HG03378 (cell line): ENCODE measurements around the gene RAB5B.
A peak's percentile ranks its signal among the peaks of the same experiment; 100 is the strongest.
"Not testable (repeated sequence)": the region's sequence is repeated elsewhere in the genome, so short reads cannot be mapped to it uniquely, and the experiment has no call there.

ENCODE experiments used
- ATAC-seq: cut with Tn5 transposase; IDR thresholded peaks from one replicate; pipeline ENCODE4 v1.9.1; 2021; ENCODE audit warnings: mild to moderate bottlenecking, moderate library complexity; ENCODE audit not compliant: unreplicated experiment

RAB5B gene

DNA sequence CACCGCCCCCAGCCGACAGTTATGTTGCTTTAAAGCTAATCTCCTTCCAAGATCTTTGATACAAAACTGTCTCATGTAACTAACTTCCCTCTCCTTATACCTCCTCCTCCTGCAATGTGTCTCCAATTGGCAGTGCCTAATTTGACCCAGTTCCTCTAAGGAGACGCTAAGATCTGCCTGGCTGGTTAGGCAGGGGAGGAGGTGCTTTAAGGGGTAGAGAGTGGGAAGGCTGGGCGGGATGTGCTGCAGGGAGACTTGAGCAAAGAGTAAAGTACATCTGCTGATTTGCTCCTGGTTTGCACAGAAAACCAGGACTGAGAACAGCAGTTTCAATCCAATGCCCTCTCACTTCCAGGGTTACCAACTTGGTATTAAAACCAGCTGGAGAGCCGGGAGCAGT is 39.6 kb downstream of the RAB5B start:
- ATAC-seq: no peak

DNA sequence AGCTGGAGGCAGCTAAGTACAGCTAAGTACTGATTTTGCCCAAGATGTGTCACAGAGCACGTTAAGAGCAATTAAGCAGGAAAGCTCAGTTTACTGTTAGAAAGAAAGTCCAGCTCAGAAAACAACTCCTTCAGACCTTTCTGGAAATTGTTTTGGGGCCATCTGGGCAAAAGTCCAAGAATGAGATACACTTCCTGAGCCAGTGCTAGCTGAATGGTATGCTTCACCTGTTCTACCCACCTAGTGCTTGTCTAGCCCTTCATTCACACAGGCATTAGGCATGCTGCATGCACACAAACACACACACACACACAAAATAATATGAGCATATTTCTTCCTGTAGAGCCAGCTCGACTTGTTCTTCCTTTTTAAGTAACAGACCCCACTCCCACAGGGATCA is 40.3 kb downstream of the RAB5B start:
- no peak for ATAC-seq

DNA sequence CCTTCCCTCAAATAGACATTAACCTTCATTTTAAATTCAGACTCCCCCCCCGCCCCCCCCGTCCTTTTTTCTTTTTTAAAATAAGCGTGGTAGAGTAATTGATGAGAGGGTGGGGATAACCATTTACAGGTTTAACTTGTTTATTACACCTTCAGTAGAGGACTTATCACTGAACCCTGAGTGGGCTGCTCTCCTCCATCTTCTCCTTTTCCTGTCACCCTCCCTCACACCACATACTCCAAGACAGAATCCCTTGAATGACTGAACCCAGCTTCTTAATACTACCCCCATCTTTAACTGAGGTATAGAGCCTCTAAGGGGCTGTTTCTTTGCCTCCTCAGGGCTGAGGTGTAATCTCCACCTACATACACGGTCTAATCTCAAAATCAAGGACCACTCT is 43.3 kb downstream of the RAB5B start:
- ATAC-seq: no peak

GRCh38 chr12:56018356-56018755 is 44.5 kb downstream of the RAB5B start:
- ATAC-seq: no peak

GRCh38 chr12:56020423-56021184 is 46.7 kb downstream of the RAB5B start, which contains the start of gene IKZF4:
Gene IKZF4 (plus strand): TSS chr12:56021043. CDS start chr12:56021494, 451 bp downstream.
- no peak for ATAC-seq

- no peak for ATAC-seq
Observed at GRCh38 chr12:56021889-56022497, 48.1 kb downstream of the RAB5B start.

DNA sequence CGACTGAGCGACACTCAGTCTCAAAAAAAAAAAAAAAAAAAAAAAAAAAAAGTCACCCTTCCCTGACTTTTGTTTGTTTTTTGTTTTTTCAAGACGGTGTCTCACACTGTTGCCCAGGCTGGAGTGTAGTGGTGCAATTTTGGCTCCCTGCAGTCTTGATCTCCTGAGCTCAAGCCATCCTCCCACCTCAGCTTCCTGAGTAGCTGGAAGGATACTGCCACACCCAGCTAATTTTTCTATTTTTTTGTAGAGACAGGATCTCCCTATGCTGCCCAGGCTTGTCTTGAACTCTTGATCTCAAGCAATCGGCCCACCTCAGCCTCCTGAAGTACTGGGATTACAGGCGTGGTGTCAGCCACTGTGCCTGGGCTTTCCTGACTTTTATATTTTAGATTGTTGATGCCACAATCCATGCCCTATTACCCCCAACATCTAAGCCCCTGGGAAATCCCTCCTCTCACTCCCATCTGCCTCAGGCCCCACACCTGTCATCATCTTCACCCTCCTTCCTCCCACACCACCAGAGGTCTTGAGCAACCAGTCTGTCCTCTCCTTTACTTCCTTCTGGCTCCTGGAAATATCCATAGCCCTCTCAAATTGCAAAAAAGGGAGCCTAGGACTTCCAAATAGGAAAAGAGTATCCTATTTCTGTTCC is 54.8 kb downstream of the RAB5B start:
- ATAC-seq: no peak

DNA sequence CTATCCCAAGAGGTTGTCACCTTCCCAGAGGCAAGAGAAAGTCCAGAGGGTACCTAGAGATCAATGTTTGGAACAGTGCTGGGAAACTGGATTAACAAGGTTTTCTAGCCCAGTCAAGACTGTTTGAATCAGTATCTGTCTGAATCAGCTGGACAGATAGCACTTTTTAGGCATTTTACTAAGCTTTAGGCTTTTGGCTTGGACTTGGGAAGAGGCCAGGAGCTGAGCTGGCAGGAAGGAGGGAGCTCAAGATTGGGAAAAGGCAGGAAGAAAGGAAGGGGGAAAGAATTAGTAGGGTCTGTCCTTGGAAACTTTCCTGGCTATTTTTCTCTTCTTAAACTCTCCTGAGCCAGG is 55.3 kb downstream of the RAB5B start:
- no peak for ATAC-seq

DNA sequence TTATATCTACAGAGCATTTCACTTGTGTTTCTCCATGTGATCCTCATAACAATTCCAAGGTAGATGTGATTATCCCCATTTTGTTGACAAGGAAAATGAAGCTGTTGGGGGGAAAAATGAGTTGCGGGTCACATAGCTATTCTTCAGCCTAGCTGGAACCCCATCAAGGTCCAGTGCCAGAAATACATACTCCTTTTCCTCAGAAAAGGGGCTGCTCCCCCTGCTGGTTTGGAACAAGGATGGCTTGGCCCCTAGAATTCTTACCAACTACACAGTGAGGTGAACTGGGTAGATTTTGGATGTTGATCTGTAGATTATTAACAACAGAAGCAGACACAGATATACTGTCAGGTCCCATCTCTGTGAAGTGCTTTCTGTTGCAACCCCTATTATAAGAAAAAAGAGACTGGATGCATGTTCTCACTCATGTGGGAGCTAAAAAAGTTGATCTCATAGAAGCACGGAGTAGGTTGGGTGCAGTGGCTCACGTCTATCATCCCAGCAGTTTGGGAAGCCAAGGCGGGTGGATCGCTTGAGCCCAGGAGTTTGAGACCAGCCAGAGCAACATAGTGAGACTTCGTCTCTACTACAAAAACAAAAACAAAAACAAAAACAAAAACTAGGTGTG is 55.9 kb downstream of the RAB5B start:
- no peak for ATAC-seq

DNA sequence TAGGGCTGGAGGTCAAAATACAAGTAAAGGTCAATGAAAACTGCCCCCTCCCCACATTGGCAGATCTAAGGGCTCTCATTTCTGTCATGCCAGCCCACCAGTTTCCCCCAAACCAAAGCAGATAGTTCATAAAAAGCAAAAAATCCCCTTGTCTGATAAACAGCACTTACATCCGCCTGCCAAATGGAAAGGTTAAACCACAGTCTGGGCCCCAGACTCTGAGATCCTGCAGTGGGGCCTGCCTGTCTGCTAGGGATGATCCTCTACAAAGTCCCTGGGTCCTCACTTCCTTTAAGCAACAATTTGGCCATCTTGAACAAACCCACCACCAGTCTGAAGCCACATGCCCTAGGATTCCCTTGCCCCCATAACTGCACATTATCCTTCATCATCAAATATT is 58.1 kb downstream of the RAB5B start:
- ATAC-seq: no peak

DNA sequence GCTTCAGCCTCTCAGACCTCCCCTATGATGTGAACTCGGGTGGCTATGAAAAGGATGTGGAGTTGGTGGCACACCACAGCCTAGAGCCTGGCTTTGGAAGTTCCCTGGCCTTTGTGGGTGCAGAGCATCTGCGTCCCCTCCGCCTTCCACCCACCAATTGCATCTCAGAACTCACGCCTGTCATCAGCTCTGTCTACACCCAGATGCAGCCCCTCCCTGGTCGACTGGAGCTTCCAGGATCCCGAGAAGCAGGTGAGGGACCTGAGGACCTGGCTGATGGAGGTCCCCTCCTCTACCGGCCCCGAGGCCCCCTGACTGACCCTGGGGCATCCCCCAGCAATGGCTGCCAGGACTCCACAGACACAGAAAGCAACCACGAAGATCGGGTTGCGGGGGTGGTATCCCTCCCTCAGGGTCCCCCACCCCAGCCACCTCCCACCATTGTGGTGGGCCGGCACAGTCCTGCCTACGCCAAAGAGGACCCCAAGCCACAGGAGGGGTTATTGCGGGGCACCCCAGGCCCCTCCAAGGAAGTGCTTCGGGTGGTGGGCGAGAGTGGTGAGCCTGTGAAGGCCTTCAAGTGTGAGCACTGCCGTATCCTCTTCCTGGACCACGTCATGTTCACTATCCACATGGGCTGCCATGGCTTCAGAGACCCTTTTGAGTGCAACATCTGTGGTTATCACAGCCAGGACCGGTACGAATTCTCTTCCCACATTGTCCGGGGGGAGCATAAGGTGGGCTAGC is 60.9 kb downstream of the RAB5B start:
- ATAC-seq: no peak

GRCh38 chr12:56037161-56037560 is 63.3 kb downstream of the RAB5B start:
- ATAC-seq: no peak

GRCh38 chr12:56038022-56038655 is 64.3 kb downstream of the RAB5B start:
- no peak for ATAC-seq

GRCh38 chr12:56040151-56040550 is 66.3 kb downstream of the RAB5B start:
- ATAC-seq: no peak

DNA sequence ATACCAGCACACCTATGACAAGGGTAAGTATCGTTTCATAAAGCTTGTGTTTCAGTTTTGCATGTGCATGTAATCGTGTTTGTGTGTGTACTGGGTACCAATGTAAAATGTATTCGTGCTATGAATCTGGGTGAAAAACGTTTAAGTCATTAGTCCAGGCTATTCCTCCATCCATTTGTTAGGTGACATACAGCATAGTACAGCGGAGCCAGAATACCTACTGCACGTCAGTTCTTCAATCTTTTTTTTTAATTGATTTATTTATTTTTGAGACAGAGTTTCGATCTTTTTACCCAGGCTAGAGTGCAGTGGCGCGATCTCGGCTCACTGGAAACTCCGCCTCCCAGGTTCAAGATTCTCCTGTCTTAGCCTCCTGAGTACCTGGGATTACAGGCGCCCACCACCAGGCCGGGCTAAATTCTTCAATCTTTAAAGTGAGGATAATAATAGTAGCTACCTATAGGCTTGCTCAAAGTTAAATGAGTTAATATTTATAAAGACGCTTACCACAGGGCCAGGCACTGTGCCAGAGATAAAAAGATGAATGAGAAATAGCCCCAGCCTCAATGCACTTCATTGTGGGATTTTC is 67.2 kb downstream of the RAB5B start:
- ATAC-seq: no peak

DNA sequence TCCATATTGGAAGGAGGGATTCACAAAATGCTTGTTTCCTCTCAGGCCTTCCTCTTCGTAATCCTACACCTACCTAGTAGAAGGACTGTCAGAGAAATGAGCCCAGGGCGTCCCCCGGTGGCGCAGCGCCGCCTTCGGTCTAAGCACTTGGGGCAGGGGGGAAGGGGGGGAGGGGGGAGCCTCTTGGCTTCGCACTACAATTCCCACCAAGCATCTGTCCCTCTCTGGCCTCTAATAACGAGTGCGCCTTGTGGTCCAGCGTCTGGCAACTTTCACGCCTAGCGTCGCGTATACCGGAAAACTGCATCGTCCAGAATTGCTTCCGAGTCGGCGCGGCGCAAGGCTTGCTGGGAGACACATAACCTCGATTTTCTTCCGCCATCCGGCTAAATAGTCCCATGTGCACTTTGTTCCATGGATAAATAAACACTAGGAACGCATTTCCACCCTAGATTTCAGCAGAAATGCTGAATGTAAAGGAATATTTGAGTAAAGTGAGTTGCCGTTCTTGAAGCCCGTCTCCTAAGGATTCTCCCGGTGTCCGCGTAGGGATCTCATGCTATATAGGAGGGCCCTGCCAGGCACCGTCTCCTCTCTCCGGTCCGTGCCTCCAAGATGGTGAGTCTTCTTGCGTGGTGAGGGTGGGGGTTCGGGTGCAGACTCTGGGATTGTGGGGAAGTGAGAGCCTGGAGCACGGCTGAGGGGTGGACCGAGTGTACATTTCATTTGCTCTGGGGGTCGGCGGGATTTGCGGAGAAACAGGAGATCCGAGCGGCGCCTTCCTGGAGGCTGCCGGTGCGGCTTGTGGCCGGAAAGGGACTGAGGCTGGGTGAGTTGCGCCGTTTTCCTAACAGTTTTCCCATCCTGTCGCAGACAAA is 67.9 kb downstream of the RAB5B start, which contains the start of gene RPS26:
Gene RPS26, plus strand, starts transcription at position 367 of the 878 bp plus-strand sequence. Its CDS starts 249 bp downstream, at position 616.
- peak; percentile 89 for ATAC-seq

DNA sequence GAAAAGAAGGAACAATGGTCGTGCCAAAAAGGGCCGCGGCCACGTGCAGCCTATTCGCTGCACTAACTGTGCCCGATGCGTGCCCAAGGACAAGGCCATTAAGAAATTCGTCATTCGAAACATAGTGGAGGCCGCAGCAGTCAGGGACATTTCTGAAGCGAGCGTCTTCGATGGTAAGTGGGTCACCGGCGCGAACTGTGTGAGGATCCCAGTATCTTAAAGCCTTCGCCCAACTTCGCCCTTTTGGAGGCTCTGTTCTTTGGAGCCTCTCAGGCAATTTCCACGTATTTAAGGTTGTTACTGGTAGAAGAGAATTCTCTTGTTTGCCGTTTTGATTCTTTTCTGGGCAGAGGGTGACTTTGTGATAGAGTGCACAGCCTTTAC is 68.5 kb downstream of the RAB5B start:
- not testable (repeated sequence) for ATAC-seq

GRCh38 chr12:56042843-56043242 is 69.0 kb downstream of the RAB5B start:
- ATAC-seq: no peak
